ENCODE results near the gene KANSL1. TPM values are rescaled to one million over a fixed set of nuclear protein-coding genes. Genes with fewer than 3 reads are reported as not detected.
A peak's percentile ranks its signal among the peaks of the same experiment; 100 is the strongest.

The KANSL1 gene
- total RNA-seq, 8 experiments from 2014 or later: 36.9 to 96.5 (median 81.9) TPM

DNA sequence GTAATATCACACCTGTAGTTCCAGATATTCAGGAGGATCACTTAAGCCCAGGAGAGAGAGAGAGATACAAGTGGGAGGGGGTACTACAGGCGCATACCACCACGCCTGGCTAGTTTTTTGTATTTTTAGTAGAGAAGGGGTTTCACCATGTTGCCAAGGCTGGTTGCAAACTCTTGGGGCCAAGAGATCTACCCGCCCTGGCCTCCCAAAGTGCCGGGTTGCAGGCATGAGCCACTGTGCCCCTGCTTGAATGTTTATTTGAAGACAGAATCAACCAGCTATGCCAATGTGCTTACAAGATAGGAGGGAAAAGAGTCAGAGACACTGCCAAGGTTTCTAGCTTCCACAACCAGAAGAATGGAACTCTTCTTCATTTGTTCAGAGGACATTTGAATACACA is 106.4 kb downstream of the KANSL1 start:
- WGBS, 10 experiments: 70 to 100% (median 86%) methylated on average over 1 to 4 of the region's 4 CpGs; no CpG with 5 or more reads in 5 of the 10 experiments
- Histone ChIP-seq H3K4me1 (replicated peaks in 1 of 2) (peaks cover 2 to 9% of the 10 kb centered on the region in 2 donors), H3K27ac (no peak overlapping the region), H3K4me3 (no peak overlapping the region)
- ATAC-seq (replicated peaks in 6 of 8): no peak
- in situ Hi-C loops (cut with MboI; ENCODE audit: low pct_unique_long_range_greater_than_20kb in 2 of 9, low sequenced_read_pairs in 9 of 9, unreplicated experiment in 9 of 9): no loop called here

GRCh38 chr17:46085522-46085921 is 107.7 kb downstream of the KANSL1 start:
- in situ Hi-C loops (cut with MboI; ENCODE audit: low pct_unique_long_range_greater_than_20kb in 2 of 9, low sequenced_read_pairs in 9 of 9, unreplicated experiment in 9 of 9): no loop called here
- H3K4me1 ChIP-seq (replicated peaks in 1 of 2): peaks cover 2 to 11% of the 10 kb centered on the region in 2 donors
- ATAC-seq (replicated peaks in 6 of 8): no peak
- 88 to 100% (median 98%) methylated on average over 1 to 6 of the region's 6 CpGs; no CpG with 5 or more reads in 2 of the 10 experiments for WGBS, 10 experiments
- no peak overlapping the region for H3K4me3 ChIP-seq
- no peak overlapping the region for H3K27ac ChIP-seq

GRCh38 chr17:46082257-46082656 is 111.0 kb downstream of the KANSL1 start:
- no peak overlapping the region for H3K27ac ChIP-seq
- H3K4me3 ChIP-seq: no peak overlapping the region
- no peak for ATAC-seq (replicated peaks in 6 of 8)
- H3K4me1 ChIP-seq (replicated peaks in 1 of 2): peaks cover 2 to 11% of the 10 kb centered on the region in 2 donors
- 72 to 100% (median 95%) methylated on average over 1 to 2 of the region's 2 CpGs; no CpG with 5 or more reads in 2 of the 10 experiments for WGBS, 10 experiments
- in situ Hi-C loops (cut with MboI; ENCODE audit: low pct_unique_long_range_greater_than_20kb in 2 of 9, low sequenced_read_pairs in 9 of 9, unreplicated experiment in 9 of 9): no loop called here

GRCh38 chr17:46081018-46081320 is 112.3 kb downstream of the KANSL1 start:
- no peak overlapping the region for H3K27ac ChIP-seq
- no peak for ATAC-seq (replicated peaks in 6 of 8)
- in situ Hi-C loops (cut with MboI; ENCODE audit: low pct_unique_long_range_greater_than_20kb in 2 of 9, low sequenced_read_pairs in 9 of 9, unreplicated experiment in 9 of 9): no loop called here
- no peak overlapping the region for H3K4me3 ChIP-seq
- peaks cover 2 to 11% of the 10 kb centered on the region in 2 donors for H3K4me1 ChIP-seq (replicated peaks in 1 of 2)

DNA sequence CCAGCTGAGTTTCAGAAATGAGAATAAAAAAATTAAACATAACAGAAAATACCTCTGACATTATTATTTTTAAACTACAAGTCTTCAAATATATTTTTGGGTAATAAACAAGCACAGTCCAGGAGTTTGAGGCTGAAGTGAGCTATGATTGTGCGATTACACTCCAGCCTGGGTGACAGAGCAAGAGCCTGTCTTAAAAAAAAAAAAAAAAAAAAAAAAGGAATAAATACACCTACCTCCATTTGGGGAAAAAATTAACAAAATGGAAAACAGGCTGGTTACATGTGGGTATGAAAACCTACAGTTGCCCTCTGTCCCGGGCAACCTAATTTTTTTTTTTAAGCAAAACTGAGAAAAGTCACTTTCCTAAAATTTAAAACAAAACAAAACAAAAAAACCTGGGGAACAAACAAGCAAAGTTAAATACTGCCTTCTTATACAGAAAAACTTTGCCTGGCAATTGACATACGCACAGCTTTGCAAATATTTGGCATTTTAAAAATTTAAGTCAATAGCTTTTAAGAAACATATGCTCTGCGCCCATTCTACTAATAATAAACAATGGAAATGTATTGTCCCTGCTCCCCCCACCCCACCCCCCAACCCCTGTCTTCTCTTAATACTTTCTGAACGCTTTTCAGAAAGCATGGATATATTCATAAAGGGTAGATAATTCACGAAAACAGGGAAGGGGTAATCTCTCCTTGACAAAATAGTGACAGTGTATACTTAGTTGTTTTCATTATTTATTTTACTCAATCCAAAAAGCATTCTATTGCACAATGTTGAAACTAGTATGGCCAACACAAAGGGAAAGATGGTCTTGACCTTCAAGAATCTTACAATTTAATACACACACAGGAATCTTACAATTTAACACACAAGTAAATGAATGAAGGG is 112.9 kb downstream of the KANSL1 start:
- Histone ChIP-seq H3K27ac (no peak overlapping the region), H3K4me3 (no peak overlapping the region), H3K4me1 (replicated peaks in 1 of 2) (peaks cover 2 to 11% of the 10 kb centered on the region in 2 donors)
- no peak for ATAC-seq (replicated peaks in 6 of 8)
- in situ Hi-C loops (cut with MboI; ENCODE audit: low pct_unique_long_range_greater_than_20kb in 2 of 9, low sequenced_read_pairs in 9 of 9, unreplicated experiment in 9 of 9): no loop called here
- 79 to 100% (median 97%) methylated on average over 2 to 6 of the region's 6 CpGs for WGBS, 10 experiments

DNA sequence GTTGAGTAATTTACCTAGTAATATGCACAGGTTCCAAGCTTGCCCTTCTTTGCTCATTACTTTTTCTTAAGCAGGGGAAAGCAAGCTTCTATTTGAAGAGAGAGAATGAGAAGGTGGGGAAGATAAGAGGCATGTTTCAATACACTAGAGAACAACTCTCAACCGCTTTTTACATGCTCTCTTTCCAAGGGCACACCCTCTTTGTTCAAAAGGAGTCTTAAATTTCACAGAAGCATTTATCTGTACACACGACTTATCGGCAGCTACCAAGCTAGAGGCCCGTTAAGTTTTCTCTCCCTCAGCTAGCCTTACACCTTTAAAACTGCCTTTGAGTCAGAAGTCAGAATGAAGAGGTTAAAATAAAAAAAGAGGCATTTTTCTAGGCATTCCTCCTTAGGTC is 114.6 kb downstream of the KANSL1 start:
- WGBS, 10 experiments: 87 to 100% (median 100%) methylated on average over 1 to 4 of the region's 4 CpGs; no CpG with 5 or more reads in 3 of the 10 experiments

GRCh38 chr17:46074540-46074939 is 118.7 kb downstream of the KANSL1 start:
- H3K27ac ChIP-seq: no peak overlapping the region
- H3K4me3 ChIP-seq: no peak overlapping the region
- no peak for ATAC-seq (replicated peaks in 6 of 8)
- in situ Hi-C loops (cut with MboI; ENCODE audit: low pct_unique_long_range_greater_than_20kb in 2 of 9, low sequenced_read_pairs in 9 of 9, unreplicated experiment in 9 of 9): loop anchor here in 1 of 9 experiments (10.0 kb wide), 1 partner anchor 50 kb away; no protein-coding TSS in a partner anchor
- H3K4me1 ChIP-seq (replicated peaks in 1 of 2): peaks cover 4 to 5% of the 10 kb centered on the region in 2 donors
- 83 to 100% (median 100%) methylated on average over 1 of the region's 1 CpG; no CpG with 5 or more reads in 4 of the 10 experiments for WGBS, 10 experiments

More for the DNA sequence above, 114.6 kb downstream of the KANSL1 start:
- H3K4me1 ChIP-seq (replicated peaks in 1 of 2): peaks cover 2 to 11% of the 10 kb centered on the region in 2 donors
- no peak overlapping the region for H3K4me3 ChIP-seq
- H3K27ac ChIP-seq: no peak overlapping the region
- in situ Hi-C loops (cut with MboI; ENCODE audit: low pct_unique_long_range_greater_than_20kb in 2 of 9, low sequenced_read_pairs in 9 of 9, unreplicated experiment in 9 of 9): loop anchor here in 1 of 9 experiments (10.0 kb wide), 1 partner anchor 46 kb away; no protein-coding TSS in a partner anchor
- no peak for ATAC-seq (replicated peaks in 6 of 8)

GRCh38 chr17:46072998-46073397 is 120.2 kb downstream of the KANSL1 start:
- H3K4me1 ChIP-seq (replicated peaks in 1 of 2): peaks cover 4 to 5% of the 10 kb centered on the region in 2 donors
- ATAC-seq (replicated peaks in 6 of 8): peak in 3 of 8 experiments; percentile 22 to 53 (median 36)
- H3K27ac ChIP-seq: no peak overlapping the region
- in situ Hi-C loops (cut with MboI; ENCODE audit: low pct_unique_long_range_greater_than_20kb in 2 of 9, low sequenced_read_pairs in 9 of 9, unreplicated experiment in 9 of 9): loop anchor here in 1 of 9 experiments (10.0 kb wide), 1 partner anchor 52 kb away; no protein-coding TSS in a partner anchor
- WGBS, 10 experiments: 0 to 100% (median 80%) methylated on average over 1 of the region's 1 CpG
- H3K4me3 ChIP-seq: no peak overlapping the region

- Histone ChIP-seq H3K4me3 (no peak overlapping the region), H3K4me1 (replicated peaks in 1 of 2) (peaks cover 4 to 5% of the 10 kb centered on the region in 2 donors), H3K27ac (no peak overlapping the region)
- 74 to 100% (median 84%) methylated on average over 1 to 5 of the region's 5 CpGs; no CpG with 5 or more reads in 3 of the 10 experiments for WGBS, 10 experiments
- ATAC-seq (replicated peaks in 6 of 8): no peak
- in situ Hi-C loops (cut with MboI; ENCODE audit: low pct_unique_long_range_greater_than_20kb in 2 of 9, low sequenced_read_pairs in 9 of 9, unreplicated experiment in 9 of 9): loop anchor here in 1 of 9 experiments (10.0 kb wide), 1 partner anchor 53 kb away; no protein-coding TSS in a partner anchor
Measured at GRCh38 chr17:46071796-46072195, 121.4 kb downstream of the KANSL1 start.

GRCh38 chr17:46064460-46064859 is 128.8 kb downstream of the KANSL1 start:
- 83 to 100% (median 100%) methylated on average over 1 of the region's 1 CpG; no CpG with 5 or more reads in 1 of the 10 experiments for WGBS, 10 experiments
- Histone ChIP-seq H3K4me3 (no peak overlapping the region), H3K4me1 (replicated peaks in 1 of 2) (no peaks in the 10 kb centered on the region), H3K27ac (no peak overlapping the region)
- ATAC-seq (replicated peaks in 6 of 8): no peak
- in situ Hi-C loops (cut with MboI; ENCODE audit: low pct_unique_long_range_greater_than_20kb in 2 of 9, low sequenced_read_pairs in 9 of 9, unreplicated experiment in 9 of 9): no loop called here

DNA sequence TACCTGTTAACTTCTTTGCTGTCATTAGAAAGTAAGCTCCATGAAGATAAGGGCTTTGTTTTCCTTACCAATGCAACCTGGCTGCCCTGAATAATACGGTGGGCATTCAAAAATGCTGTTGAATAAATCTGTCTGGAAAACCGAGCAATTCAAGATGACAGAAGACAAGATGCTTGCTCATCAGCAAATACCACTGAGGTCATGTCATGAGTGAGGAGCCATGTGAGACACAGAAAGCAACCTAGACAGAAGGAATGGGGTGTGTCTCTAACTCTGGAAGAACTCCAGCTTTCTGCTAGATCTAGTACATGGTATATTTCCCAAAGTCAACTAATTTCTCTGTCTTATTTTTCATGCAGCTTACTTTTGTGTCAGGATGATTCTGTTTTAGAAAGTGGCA is 130.0 kb downstream of the KANSL1 start:
- WGBS, 10 experiments: 0 to 93% (median 67%) methylated on average over 1 to 2 of the region's 2 CpGs; no CpG with 5 or more reads in 3 of the 10 experiments
- in situ Hi-C loops (cut with MboI; ENCODE audit: low pct_unique_long_range_greater_than_20kb in 2 of 9, low sequenced_read_pairs in 9 of 9, unreplicated experiment in 9 of 9): no loop called here
- H3K4me1 ChIP-seq (replicated peaks in 1 of 2): no peaks in the 10 kb centered on the region
- no peak overlapping the region for H3K4me3 ChIP-seq
- no peak overlapping the region for H3K27ac ChIP-seq
- peak in 4 of 8 experiments; percentile 27 to 96 (median 80) for ATAC-seq (replicated peaks in 6 of 8)

GRCh38 chr17:46061435-46061834 is 131.8 kb downstream of the KANSL1 start:
- Histone ChIP-seq H3K27ac (no peak overlapping the region), H3K4me3 (no peak overlapping the region), H3K4me1 (replicated peaks in 1 of 2) (peaks cover 0 to 4% of the 10 kb centered on the region in 2 donors)
- 50 to 100% (median 100%) methylated on average over 1 to 5 of the region's 5 CpGs; no CpG with 5 or more reads in 4 of the 10 experiments for WGBS, 10 experiments
- in situ Hi-C loops (cut with MboI; ENCODE audit: low pct_unique_long_range_greater_than_20kb in 2 of 9, low sequenced_read_pairs in 9 of 9, unreplicated experiment in 9 of 9): no loop called here
- peak in 3 of 8 experiments; percentile 16 to 50 (median 21) for ATAC-seq (replicated peaks in 6 of 8)

DNA sequence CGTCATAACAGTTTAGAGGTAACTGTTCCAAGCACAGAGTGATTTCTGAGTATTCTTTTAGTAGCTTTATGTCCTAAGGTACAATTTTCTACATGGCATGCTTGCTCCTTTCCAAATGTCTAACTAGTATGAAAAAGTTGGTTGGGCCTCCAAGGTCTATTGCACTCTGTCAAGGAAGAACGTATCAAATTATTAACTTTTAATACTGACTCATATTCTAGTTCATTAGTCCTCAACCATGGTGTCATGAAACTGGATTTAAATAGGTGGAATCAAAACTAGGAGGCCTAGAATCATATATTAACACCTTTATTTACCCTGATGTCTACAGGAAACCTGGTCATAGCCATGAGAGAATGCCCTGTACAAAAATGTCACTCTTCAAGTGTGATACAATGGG is 132.8 kb downstream of the KANSL1 start:
- Histone ChIP-seq H3K4me3 (no peak overlapping the region), H3K4me1 (replicated peaks in 1 of 2) (peaks cover 0 to 4% of the 10 kb centered on the region in 2 donors), H3K27ac (no peak overlapping the region)
- WGBS, 10 experiments: 70 to 100% (median 100%) methylated on average over 1 to 2 of the region's 2 CpGs; no CpG with 5 or more reads in 1 of the 10 experiments
- ATAC-seq (replicated peaks in 6 of 8): no peak
- in situ Hi-C loops (cut with MboI; ENCODE audit: low pct_unique_long_range_greater_than_20kb in 2 of 9, low sequenced_read_pairs in 9 of 9, unreplicated experiment in 9 of 9): no loop called here

All from motor neuron (in vitro differentiated cells).